ENCODE data around the gene UPK1B. TPM values are rescaled to one million over a fixed set of nuclear protein-coding genes. Genes with fewer than 3 reads are reported as not detected.
"Not testable (repeated sequence)": the region's sequence is repeated elsewhere in the genome, so short reads cannot be mapped to it uniquely, and the experiment has no call there.

The UPK1B gene
- not detected for total RNA-seq

DNA sequence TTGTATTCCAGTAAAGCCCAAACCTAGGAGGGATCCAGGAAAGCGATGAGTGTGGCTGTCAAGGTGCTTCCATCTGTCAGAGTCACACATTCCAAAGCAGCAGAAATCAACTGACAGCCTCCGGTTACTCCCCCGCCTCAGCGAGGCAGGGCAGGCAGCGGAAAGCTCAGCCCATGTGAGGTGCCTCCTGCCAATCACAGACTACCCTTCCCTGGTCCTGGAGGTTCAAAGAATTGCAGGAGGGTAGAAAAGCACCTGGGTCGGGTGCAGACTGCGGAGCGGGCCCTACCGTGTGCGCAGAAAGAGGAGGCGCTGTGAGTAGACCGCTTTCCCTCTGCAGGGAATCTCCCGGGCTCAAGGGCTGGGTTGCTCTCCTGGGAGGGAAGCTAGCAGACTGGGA lies at the start of gene UPK1B:
Gene UPK1B (plus strand): TSS at position 274 of the 400 bp plus-strand sequence. CDS start 13,144 bp downstream, outside the sequence.
- Histone ChIP-seq H3K9me3 (no peaks in the 10 kb centered on the region), H3K27ac (no peak within 1 kb of the TSS), H3K36me3 (no peaks in the 10 kb centered on the region), H3K4me1 (no peaks in the 10 kb centered on the region), H3K4me3 (replicated peaks in 1 of 3) (no peak within 1 kb of the TSS), H3K27me3 (no peaks in the 10 kb centered on the region)
- no peak for DNase-seq
- WGBS, 2 donors = 34% methylated on average over 13 of the region's 13 CpGs
- TF ChIP-seq CTCF (IDR thresholded peaks at IDR 0.05) (no peak), POLR2A (IDR thresholded peaks at IDR 0.05) (no peak)
- intact Hi-C loops (cut with DNase I) = no loop called here

- no peak overlapping the region for H3K4me3 ChIP-seq (replicated peaks in 1 of 3)
- H3K36me3 ChIP-seq = no peaks in the 10 kb centered on the region
- TF ChIP-seq POLR2A (IDR thresholded peaks at IDR 0.05) (no peak), CTCF (IDR thresholded peaks at IDR 0.05) (no peak)
- no peak overlapping the region for H3K27ac ChIP-seq
- H3K4me1 ChIP-seq = no peaks in the 10 kb centered on the region
- WGBS, 2 donors = 91% methylated on average over 10 of the region's 10 CpGs
- H3K9me3 ChIP-seq = no peaks in the 10 kb centered on the region
- intact Hi-C loops (cut with DNase I) = no loop called here
- H3K27me3 ChIP-seq = no peaks in the 10 kb centered on the region
- DNase-seq = no peak
Observed at GRCh38 chr3:119125342-119125741, 48.1 kb upstream of the UPK1B start.

- H3K36me3 ChIP-seq = no peaks in the 10 kb centered on the region
- TF ChIP-seq POLR2A (IDR thresholded peaks at IDR 0.05) (no peak), CTCF (IDR thresholded peaks at IDR 0.05) (no peak)
- no peaks in the 10 kb centered on the region for H3K27me3 ChIP-seq
- H3K9me3 ChIP-seq = no peaks in the 10 kb centered on the region
- no peak overlapping the region for H3K27ac ChIP-seq
- intact Hi-C loops (cut with DNase I) = no loop called here
- DNase-seq = no peak
- no peak overlapping the region for H3K4me3 ChIP-seq (replicated peaks in 1 of 3)
- WGBS, 2 donors = 53 to 58% methylated on average over 15 to 16 of the region's 17 CpGs
- H3K4me1 ChIP-seq = no peaks in the 10 kb centered on the region
Observed at GRCh38 chr3:119125742-119126504, 47.5 kb upstream of the UPK1B start.

- H3K27ac ChIP-seq; H3K4me3 ChIP-seq (replicated peaks in 1 of 3); intact Hi-C loops (cut with DNase I); H3K36me3 ChIP-seq; H3K9me3 ChIP-seq; H3K27me3 ChIP-seq; DNase-seq; H3K4me1 ChIP-seq: not testable (repeated sequence)
- WGBS, 2 donors = 43 to 50% methylated on average over 6 to 7 of the region's 7 CpGs
Observed at GRCh38 chr3:119130291-119130690, 43.1 kb upstream of the UPK1B start.

DNA sequence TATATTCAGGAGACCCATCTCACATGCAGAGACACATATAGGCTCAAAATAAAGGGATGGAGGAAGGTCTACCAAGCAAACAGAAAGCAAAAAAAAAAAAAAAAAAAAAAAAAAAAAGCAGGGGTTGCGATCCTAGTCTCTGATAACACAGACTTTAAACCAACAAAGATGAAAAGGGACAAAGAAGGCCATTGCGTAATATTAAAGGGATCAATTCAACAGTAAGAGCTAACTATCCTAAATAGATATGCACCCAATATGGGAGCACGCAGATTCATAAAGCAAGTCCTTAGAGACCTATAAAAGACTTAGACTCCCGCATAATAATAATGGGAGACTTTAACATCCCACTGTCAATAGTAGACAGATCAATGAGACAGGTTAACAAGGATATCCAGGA lies 41.1 kb upstream of the UPK1B start:
- H3K4me3 ChIP-seq (replicated peaks in 1 of 3); H3K36me3 ChIP-seq; H3K27me3 ChIP-seq; H3K9me3 ChIP-seq; intact Hi-C loops (cut with DNase I); H3K27ac ChIP-seq; DNase-seq; H3K4me1 ChIP-seq: not testable (repeated sequence)
- WGBS, 2 donors = 95 to 96% methylated on average over 4 of the region's 4 CpGs

DNA sequence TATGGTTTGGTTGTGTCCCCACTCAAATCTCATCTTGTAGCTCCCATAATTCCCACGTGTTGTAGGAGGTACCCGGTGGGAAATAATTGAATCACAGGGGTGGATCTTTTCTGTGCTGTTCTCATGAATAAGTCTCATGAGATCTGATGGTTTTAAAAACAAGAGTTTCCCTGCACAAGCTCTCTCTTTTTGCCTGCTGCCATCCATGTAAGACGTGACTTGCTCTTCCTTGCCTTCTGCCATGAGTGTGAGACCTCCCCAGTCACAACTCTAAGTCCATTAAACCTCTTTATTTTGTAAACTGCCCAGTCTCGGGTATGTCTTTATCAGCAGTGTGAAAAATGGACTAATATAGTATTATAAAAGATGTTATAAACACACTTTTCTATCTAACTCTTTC lies 34.0 kb upstream of the UPK1B start:
- WGBS, 2 donors = 82 to 85% methylated on average over 4 of the region's 4 CpGs
- intact Hi-C loops (cut with DNase I) = not testable (repeated sequence)

More for the DNA sequence above, 34.0 kb upstream of the UPK1B start:
- H3K36me3 ChIP-seq; H3K27me3 ChIP-seq; H3K4me1 ChIP-seq; H3K4me3 ChIP-seq (replicated peaks in 1 of 3); H3K9me3 ChIP-seq; H3K27ac ChIP-seq; DNase-seq: not testable (repeated sequence)
